ENCODE data around the gene TMEM181. TPM values are rescaled to one million over a fixed set of nuclear protein-coding genes. Genes with fewer than 3 reads are reported as not detected.

Gene TMEM181
- total RNA-seq, 1 donor from 2014 or later: 12.9 TPM

Other genes starting within 250 kb of the TMEM181 start
- gene TULP4, start 247.6 kb upstream of the TMEM181 start, total RNA-seq: 35.6 TPM
- 143 TPM for gene DYNLT1, start 84.7 kb downstream of the TMEM181 start, total RNA-seq
- gene SYTL3, start 90.0 kb downstream of the TMEM181 start, total RNA-seq: 1.7 TPM